HepG2 (cell line): ENCODE results near the gene DNASE2. TPM values are rescaled to one million over a fixed set of nuclear protein-coding genes. Genes with fewer than 3 reads are reported as not detected.

Experiments used
- ATAC-seq: fragments of 200-7000 bp; cut with Tn5 transposase; 3 replicates; pipeline ENCODE4 v1.9.1; 2020; ENCODE audit warnings: mild to moderate bottlenecking, moderate library complexity
- BruUV-seq: library from RNA; stranded (reverse); fragments of 400-500 nt; replicated peaks from 2 replicates; lab custom pipeline; 2021; lab: Mats Ljungman, UMichigan
- CTCF ChIA-PET: fragments of 300-600 bp; formaldehyde crosslinking; extraction: SDS; loops from one replicate; lab custom pipeline; 2021; ENCODE audit warnings: low total read pairs, inconsistent platforms, low intra/inter-chr PET ratio; lab: Yijun Ruan, JAX
- POLR2A ChIA-PET: fragments of 350-600 bp; sonication (Branson Sonifier 250); formaldehyde crosslinking; loops from one replicate; lab custom pipeline; 2020; ENCODE audit warnings: antibody characterized with exemption, inconsistent platforms; lab: Yijun Ruan, JAX
- DNase-seq: peaks from one replicate; pipeline ENCODE4 v3.0.0-alpha.2; 2015; ENCODE audit warnings: low spot score
- FAIRE-seq: peaks from 3 replicates; lab custom pipeline; 2011; peaks lifted over from hg19 to GRCh38; lab: Jason Lieb, UNC
- H2AFZ ChIP-seq: one replicate; pipeline ENCODE4 v1.6.1; 2011; ENCODE audit warnings: low read length, inconsistent platforms
- H3K27ac ChIP-seq: fragments of 300-600 bp; 3 replicates; pipeline ENCODE4 v1.8.0; 2011; ENCODE audit warnings: mixed run types, mild to moderate bottlenecking, mixed read lengths, low read length, inconsistent platforms; ENCODE audit not compliant: insufficient read depth; ENCODE audit errors: extremely low read length
- H3K27me3 ChIP-seq, 2 experiments: fragments of 200-600 bp in 1 of 2; 2 replicates in 1 of 2; 3 replicates in 1 of 2; pipeline versions ENCODE4 v1.6.0 to v1.8.0; 2011; ENCODE audit warnings: low read length in 2 of 2, mild to moderate bottlenecking in 2 of 2, moderate library complexity in 2 of 2, inconsistent platforms in 1 of 2; ENCODE audit not compliant: insufficient read depth in 2 of 2, control insufficient read depth in 1 of 2
- H3K36me3 ChIP-seq, 2 experiments: fragments of 200-600 bp in 1 of 2; replicated peaks in 1 of 2; 2 replicates in 1 of 2; 3 replicates in 1 of 2; pipeline versions ENCODE4 v1.5.1 to v1.8.0; 2011; ENCODE audit warnings: low read length in 2 of 2, inconsistent platforms in 1 of 2; ENCODE audit not compliant: insufficient read depth in 2 of 2, control insufficient read depth in 1 of 2
- H3K4me1 ChIP-seq: 2 replicates; pipeline ENCODE4 v1.5.1; 2012; ENCODE audit warnings: low read length, inconsistent platforms; ENCODE audit not compliant: insufficient read depth
- H3K4me2 ChIP-seq: 2 replicates; pipeline ENCODE4 v1.6.0; 2011; ENCODE audit warnings: low read depth, low read length, inconsistent platforms
- H3K4me3 ChIP-seq, 3 experiments: fragments of 200-600 bp in 1 of 3; sonication (generic), shearing (Covaris generic) in 1 of 3; replicated peaks in 1 of 3; 2 replicates each; pipeline ENCODE4 v1.5.1; 2011 to 2016; ENCODE audit warnings: low read length in 3 of 3, inconsistent platforms in 2 of 3, low read depth in 2 of 3, mild to moderate bottlenecking in 2 of 3, control low read depth in 1 of 3, mixed read lengths in 1 of 3; ENCODE audit not compliant: insufficient read depth in 1 of 3
- H3K79me2 ChIP-seq: one replicate; pipeline ENCODE4 v1.6.1; 2011; ENCODE audit warnings: low read length, inconsistent platforms; ENCODE audit not compliant: insufficient read depth
- H3K9ac ChIP-seq: 2 replicates; pipeline ENCODE4 v1.6.0; 2011; ENCODE audit warnings: mild to moderate bottlenecking, low read depth, low read length, inconsistent platforms; ENCODE audit not compliant: insufficient read depth
- H3K9me3 ChIP-seq: 2 replicates; pipeline ENCODE4 v1.5.1; 2012; ENCODE audit warnings: mild to moderate bottlenecking, low read length
- H4K20me1 ChIP-seq: 2 replicates; pipeline ENCODE4 v1.6.0; 2011; ENCODE audit warnings: inconsistent platforms, mild to moderate bottlenecking, low read length, moderate library complexity; ENCODE audit not compliant: insufficient read depth
- AHR ChIP-seq: IDR thresholded peaks from 2 replicates; pipeline ENCODE4 v1.6.1; 2018; ENCODE audit warnings: missing genetic modification reagents, missing compliant biosample characterization
- CREM ChIP-seq, 2 experiments: sonication (generic) in 1 of 2; formaldehyde crosslinking in 1 of 2; IDR thresholded peaks; 2 replicates each; pipeline versions ENCODE4 v1.4.0 to v1.6.1; 2016 to 2020; ENCODE audit warnings: antibody characterized with exemption in 1 of 2, mild to moderate bottlenecking in 1 of 2, missing genetic modification reagents in 1 of 2
- DRAP1 ChIP-seq: IDR thresholded peaks from 2 replicates; pipeline ENCODE4 v1.6.1; 2016; ENCODE audit warnings: missing genetic modification reagents, missing compliant biosample characterization
- GATA4 ChIP-seq: sonication (generic); IDR thresholded peaks from 2 replicates; pipeline ENCODE4 v1.6.1; 2016; ENCODE audit warnings: antibody characterized with exemption, low read depth, borderline replicate concordance
- GATAD1 ChIP-seq: IDR thresholded peaks from 2 replicates; pipeline ENCODE4 v1.6.1; 2016; ENCODE audit warnings: missing genetic modification reagents, missing compliant biosample characterization
- HCFC1 ChIP-seq: fragments of 150-350 bp; IDR thresholded peaks from 2 replicates; pipeline ENCODE4 v1.6.1; 2014; ENCODE audit warnings: low read depth, low read length
- HNF4A ChIP-seq: sonication (generic); formaldehyde crosslinking; IDR thresholded peaks from 2 replicates; pipeline ENCODE4 v1.4.0; 2020; ENCODE audit warnings: missing genetic modification reagents
- MAF1 ChIP-seq: sonication (generic); formaldehyde crosslinking; IDR thresholded peaks from 2 replicates; pipeline ENCODE4 v1.5.0; 2020; ENCODE audit warnings: missing genetic modification reagents, borderline replicate concordance
- NCOA5 ChIP-seq: sonication (generic); formaldehyde crosslinking; IDR thresholded peaks from 2 replicates; pipeline ENCODE4 v1.4.0; 2020; ENCODE audit warnings: missing genetic modification reagents
- PREB ChIP-seq: sonication (generic); formaldehyde crosslinking; IDR thresholded peaks from 2 replicates; pipeline ENCODE4 v1.4.0; 2020; ENCODE audit warnings: missing genetic modification reagents
- STAT5B ChIP-seq: sonication (generic); formaldehyde crosslinking; IDR thresholded peaks from 2 replicates; pipeline ENCODE4 v1.4.0; 2020; ENCODE audit warnings: missing genetic modification reagents
- ZFP36L2 ChIP-seq: sonication (generic); formaldehyde crosslinking; IDR thresholded peaks from 2 replicates; pipeline ENCODE4 v1.4.0; 2020; ENCODE audit warnings: missing genetic modification reagents
- WGBS: methylation state at CpG from one replicate; pipeline ENCODE4 v1.1.6; 2017; ENCODE audit warnings: low lambda C conversion rate; 5-methylcytosine and 5-hydroxymethylcytosine counted together
- in situ Hi-C: cut with HindIII; loops from 2 replicates; pipeline ENCODE4 v1.10.0; 2017; ENCODE audit warnings: low pct_unique_long_range_greater_than_20kb; ENCODE audit not compliant: extremely low pct_ligation_motif_present
- intact Hi-C: fragments of 100-400 bp; cut with micrococcal nuclease; formaldehyde crosslinking; loops from one replicate; pipeline ENCODE4 v1.10.0; 2022; ENCODE audit not compliant: unreplicated experiment
- polyA plus RNA-seq, 8 experiments: library from polyadenylated mRNA; depleted of rRNA in 3 of 8; stranded (reverse) in 7 of 8; unstranded in 1 of 8; fragments of >200 nt; fragmentation: Illumina TruSeq in 4 of 8; extraction: Trizol in 4 of 8; gene quantifications; 2 replicates each; pipeline versions ENCODE4 v1.2.1 to v1.2.3, GENCODE V29; 2011 to 2016; ENCODE audit warnings: low read depth in 4 of 8, missing spikeins in 1 of 8, mixed read lengths in 1 of 8; ENCODE audit not compliant: insufficient read depth in 1 of 8
- total RNA-seq, 5 experiments: library from RNA; depleted of rRNA; stranded (reverse); fragments of >200 nt; fragmentation: Illumina TruSeq; extraction: Trizol; gene quantifications; 2 replicates each; pipeline ENCODE4 v1.2.3, GENCODE V29; 2016; ENCODE audit warnings: low read depth in 1 of 5

The DNASE2 gene
- total and polyA plus RNA-seq, 2 of the 13 experiments (the other 11 are each of a cell fraction or from before 2014, with no cell fraction given): 7.5 to 16.2 TPM

- intact Hi-C loops: no loop called here
- 54% methylated on average over 5 of the region's 5 CpGs for WGBS
- TF ChIP-seq GATAD1 (CRISPR knock-in tag): no peak
- no peak for TF ChIP-seq HCFC1
- no peak for TF ChIP-seq DRAP1 (CRISPR knock-in tag)
- TF ChIP-seq HNF4A: no peak
- TF ChIP-seq GATA4: no peak
- TF ChIP-seq MAF1 (CRISPR knock-in tag): no peak
- no peak for TF ChIP-seq ZFP36L2 (CRISPR knock-in tag)
- TF ChIP-seq NCOA5 (CRISPR knock-in tag): no peak
- no peak for TF ChIP-seq STAT5B (CRISPR knock-in tag)
- TF ChIP-seq PREB: no peak
- TF ChIP-seq CREM (IDR thresholded peaks at IDR 0.05): no peak
- no peak for TF ChIP-seq CREM (CRISPR knock-in tag; IDR thresholded peaks at IDR 0.05)
- TF ChIP-seq AHR (CRISPR knock-in tag): no peak
- TF ChIP-seq, all 625 proteins: peak for 0
- ATAC-seq (no peak), DNase-seq (no peak), FAIRE-seq (no peak)
- Histone ChIP-seq H3K27me3 (peaks cover 0 to 18% of the 10 kb centered on the region in 2 experiments; a peak in 3 of 5 replicates), H3K36me3 (no peaks in the 10 kb centered on the region), H3K27ac (no peak overlapping the region), H3K9me3 (peaks cover 13% of the 10 kb centered on the region), H3K4me2 (peak overlapping the region; percentile 22; the same call in 1 of the 2 replicates), H3K79me2 (peaks cover 5% of the 10 kb centered on the region), H2AFZ (no peak overlapping the region), H3K4me1 (peaks cover 45% of the 10 kb centered on the region), H3K9ac (no peak overlapping the region), H3K4me3 (no peak overlapping the region), H4K20me1 (no peaks in the 10 kb centered on the region)
- CTCF ChIA-PET: interaction anchor here (1.9 kb wide), 1 partner anchor 79 kb away, joined by 10 read pairs; no protein-coding TSS in a partner anchor
- POLR2A ChIA-PET: no interaction called here
- in situ Hi-C loops: no loop called here
- no TSS peak for BruUV-seq
These were observed 5.4 kb upstream of the DNASE2 start for GRCh38 chr19:12886651-12886968.
